ENCODE results near the gene TMX3.

TMX3 gene

GRCh38 chr18:68705119-68705518 is 9.8 kb downstream of the TMX3 start:
- DNase-seq = no peak

- DNase-seq = no peak
Observed at GRCh38 chr18:68703326-68703725, 11.6 kb downstream of the TMX3 start.

GRCh38 chr18:68701353-68701752 is 13.6 kb downstream of the TMX3 start:
- DNase-seq = no peak

GRCh38 chr18:68699043-68699442 is 15.9 kb downstream of the TMX3 start:
- no peak for DNase-seq

- no peak for DNase-seq
Observed at GRCh38 chr18:68696937-68697336, 18.0 kb downstream of the TMX3 start.

GRCh38 chr18:68694316-68694715 is 20.6 kb downstream of the TMX3 start:
- no peak for DNase-seq

GRCh38 chr18:68693091-68693815 is 21.7 kb downstream of the TMX3 start:
- no peak for DNase-seq

GRCh38 chr18:68679528-68679927 is 35.4 kb downstream of the TMX3 start:
- DNase-seq = no peak

- no peak for DNase-seq
Observed at GRCh38 chr18:68676913-68677312, 38.0 kb downstream of the TMX3 start.

- DNase-seq = no peak
Observed at GRCh38 chr18:68667121-68667520, 47.8 kb downstream of the TMX3 start.

GRCh38 chr18:68666381-68666780 is 48.5 kb downstream of the TMX3 start:
- DNase-seq = no peak

GRCh38 chr18:68665628-68666027 is 49.3 kb downstream of the TMX3 start:
- no peak for DNase-seq

GRCh38 chr18:68662754-68663153 is 52.2 kb downstream of the TMX3 start:
- no peak for DNase-seq

GRCh38 chr18:68660354-68661183 is 54.3 kb downstream of the TMX3 start:
- DNase-seq = no peak

GRCh38 chr18:68648191-68648590 is 66.7 kb downstream of the TMX3 start:
- DNase-seq = no peak

GRCh38 chr18:68642003-68642402 is 72.9 kb downstream of the TMX3 start:
- no peak for DNase-seq

GRCh38 chr18:68640861-68641260 is 74.0 kb downstream of the TMX3 start:
- DNase-seq = no peak

- no peak for DNase-seq
Observed at GRCh38 chr18:68638613-68639012, 76.3 kb downstream of the TMX3 start.

GRCh38 chr18:68627812-68628211 is 87.1 kb downstream of the TMX3 start:
- no peak for DNase-seq

Data from stimulated activated CD4-positive, alpha-beta T cell treated with anti-CD3 and anti-CD28 coated beads, Interleukin-4, amount 100 ng/mL, for 24 hours (primary cell).